GM21360 (cell line): ENCODE results near the gene SNRNP40.
"Not testable (repeated sequence)": the region's sequence is repeated elsewhere in the genome, so short reads cannot be mapped to it uniquely, and the experiment has no call there.

Experiments used
- ATAC-seq: cut with Tn5 transposase; IDR thresholded peaks from one replicate; pipeline ENCODE4 v1.9.1; 2021; ENCODE audit warnings: mild to moderate bottlenecking, moderate library complexity; ENCODE audit not compliant: unreplicated experiment

Gene SNRNP40

DNA sequence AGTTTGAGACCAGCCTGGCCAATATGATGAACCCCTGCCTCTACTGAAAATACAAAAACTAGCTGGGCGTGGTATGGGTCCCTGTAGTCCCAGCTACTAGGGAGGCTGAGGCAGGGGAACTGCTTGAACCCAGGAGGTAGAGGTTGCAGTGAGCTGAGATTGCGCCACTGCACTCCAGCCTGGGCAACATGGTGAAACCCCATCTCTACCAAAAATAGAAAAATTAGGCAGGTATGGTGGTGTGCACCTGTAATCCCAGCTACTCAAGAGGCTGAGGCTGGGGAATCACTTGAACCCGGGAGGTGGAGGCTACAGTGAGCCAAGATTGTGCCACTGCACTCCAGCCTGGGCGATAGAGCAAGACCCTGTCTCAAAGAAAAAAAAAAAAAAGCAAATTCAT lies 8.8 kb downstream of the SNRNP40 start:
- not testable (repeated sequence) for ATAC-seq

GRCh38 chr1:31282426-31282825 lies 14.2 kb downstream of the SNRNP40 start:
- not testable (repeated sequence) for ATAC-seq

- no peak for ATAC-seq
These were observed 23.0 kb downstream of the SNRNP40 start for GRCh38 chr1:31273619-31274018.

GRCh38 chr1:31272369-31272768 lies 24.2 kb downstream of the SNRNP40 start:
- ATAC-seq = no peak

DNA sequence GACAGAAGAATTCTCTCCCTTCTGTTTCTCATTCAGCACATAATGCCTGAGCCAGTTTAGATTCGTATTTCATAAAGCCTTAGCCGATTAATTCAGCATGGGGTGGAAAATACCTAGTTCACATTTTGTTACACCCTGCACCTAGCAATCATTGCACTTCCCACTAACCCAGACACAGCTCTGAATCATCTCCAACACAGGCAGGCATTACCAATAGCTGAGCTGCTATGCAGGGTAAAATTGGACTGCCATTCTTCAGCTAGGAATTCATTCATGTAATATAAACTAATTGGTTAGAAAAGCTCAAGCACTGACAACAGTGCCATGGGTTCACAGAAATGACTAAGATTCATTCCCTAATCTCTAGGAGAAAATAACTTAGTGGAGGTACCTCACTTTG lies 30.0 kb downstream of the SNRNP40 start:
- no peak for ATAC-seq

- ATAC-seq = no peak
These were observed 31.7 kb downstream of the SNRNP40 start for GRCh38 chr1:31264790-31265386.

- no peak for ATAC-seq
These were observed 33.2 kb downstream of the SNRNP40 start for GRCh38 chr1:31263408-31263807.

GRCh38 chr1:31262393-31262792 lies 34.2 kb downstream of the SNRNP40 start:
- not testable (repeated sequence) for ATAC-seq

DNA sequence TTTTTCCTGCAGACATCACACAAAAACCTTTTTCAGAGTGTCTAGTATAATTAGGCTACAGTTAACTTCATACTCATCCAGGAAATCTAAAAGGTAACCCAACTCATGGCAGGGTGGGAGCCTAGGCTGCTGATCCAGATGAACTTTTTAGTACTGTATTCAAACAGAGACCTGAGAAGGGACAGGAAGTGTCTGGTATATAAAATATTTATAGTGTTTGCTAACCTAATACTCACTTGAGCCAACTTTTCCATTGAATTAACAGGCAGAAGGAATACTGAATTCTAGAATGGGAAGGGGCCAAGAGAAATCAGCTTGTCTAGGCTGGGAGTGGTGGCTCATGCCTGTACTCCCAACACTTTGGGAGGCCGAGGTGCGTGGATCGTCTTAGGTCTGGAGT lies 34.7 kb downstream of the SNRNP40 start:
- no peak for ATAC-seq

DNA sequence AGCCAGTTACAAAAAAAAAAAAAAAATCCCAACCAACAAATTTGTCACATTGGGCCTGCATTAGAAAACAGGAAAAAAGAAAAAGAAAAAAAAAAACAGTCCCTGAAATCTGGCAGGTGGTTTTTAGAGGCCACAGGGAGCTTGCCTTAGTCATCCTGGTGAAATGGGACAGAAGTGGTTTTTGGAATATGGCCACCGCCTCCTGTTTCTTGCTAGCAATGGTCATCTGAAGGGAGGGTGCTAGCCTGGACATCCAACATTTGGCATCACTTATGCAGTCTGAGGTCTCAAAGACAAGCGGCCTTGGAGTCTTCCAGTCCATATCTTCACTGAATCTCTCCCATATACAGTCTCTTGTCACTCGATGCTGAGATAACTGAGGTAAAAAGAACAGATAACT lies 36.8 kb downstream of the SNRNP40 start:
- no peak for ATAC-seq

DNA sequence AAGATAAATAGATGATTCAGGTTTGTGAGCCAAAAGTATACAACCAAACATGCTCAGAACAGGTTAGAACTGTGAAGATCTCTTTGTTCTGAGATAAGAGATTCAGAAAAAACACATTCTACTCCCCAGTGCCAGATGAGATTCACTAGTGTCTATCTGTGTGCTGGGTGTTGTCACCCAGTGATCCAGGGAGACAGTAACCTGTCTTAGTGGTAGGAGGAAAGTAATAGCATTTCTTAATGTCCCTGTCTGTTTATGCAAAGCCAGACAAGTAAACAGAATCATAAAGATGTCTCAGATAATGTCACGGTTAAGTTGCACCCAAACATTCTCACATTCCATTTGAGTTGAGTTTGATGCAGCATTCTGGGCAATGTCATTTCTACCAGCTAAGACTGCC lies 38.0 kb downstream of the SNRNP40 start:
- ATAC-seq = no peak

DNA sequence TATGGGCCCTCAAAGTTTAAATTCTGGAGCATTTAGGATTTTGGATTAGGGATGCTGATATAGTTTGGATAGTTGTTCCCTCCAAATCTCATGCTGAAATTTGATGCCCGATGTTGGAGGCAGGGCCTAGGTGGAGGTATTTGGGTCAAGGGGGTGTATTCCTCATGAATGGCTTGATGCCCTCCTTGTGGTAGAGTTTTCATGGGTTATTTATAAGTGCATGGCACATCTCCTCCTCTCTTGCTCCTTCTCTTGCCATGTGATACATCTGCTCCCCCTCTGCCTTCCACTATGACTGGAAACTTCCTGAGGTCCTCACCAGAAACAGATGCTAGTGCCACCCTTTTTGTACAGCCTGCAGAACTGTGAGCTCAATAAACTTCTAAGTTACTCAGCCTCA lies 39.4 kb downstream of the SNRNP40 start:
- ATAC-seq = no peak

- no peak for ATAC-seq
These were observed 46.7 kb downstream of the SNRNP40 start for GRCh38 chr1:31249854-31250253.

GRCh38 chr1:31248276-31248675 lies 48.3 kb downstream of the SNRNP40 start:
- no peak for ATAC-seq

- ATAC-seq = no peak
These were observed 52.3 kb downstream of the SNRNP40 start for GRCh38 chr1:31244326-31244725.

- no peak for ATAC-seq
These were observed 52.9 kb downstream of the SNRNP40 start for GRCh38 chr1:31243501-31244286.

- no peak for ATAC-seq
These were observed 55.3 kb downstream of the SNRNP40 start for GRCh38 chr1:31241321-31241720.

GRCh38 chr1:31239653-31240241 lies 56.8 kb downstream of the SNRNP40 start, which contains the start of gene NKAIN1:
Gene NKAIN1 (minus strand): TSS chr1:31239887. CDS start chr1:31239547, 340 bp downstream.
- ATAC-seq = no peak

DNA sequence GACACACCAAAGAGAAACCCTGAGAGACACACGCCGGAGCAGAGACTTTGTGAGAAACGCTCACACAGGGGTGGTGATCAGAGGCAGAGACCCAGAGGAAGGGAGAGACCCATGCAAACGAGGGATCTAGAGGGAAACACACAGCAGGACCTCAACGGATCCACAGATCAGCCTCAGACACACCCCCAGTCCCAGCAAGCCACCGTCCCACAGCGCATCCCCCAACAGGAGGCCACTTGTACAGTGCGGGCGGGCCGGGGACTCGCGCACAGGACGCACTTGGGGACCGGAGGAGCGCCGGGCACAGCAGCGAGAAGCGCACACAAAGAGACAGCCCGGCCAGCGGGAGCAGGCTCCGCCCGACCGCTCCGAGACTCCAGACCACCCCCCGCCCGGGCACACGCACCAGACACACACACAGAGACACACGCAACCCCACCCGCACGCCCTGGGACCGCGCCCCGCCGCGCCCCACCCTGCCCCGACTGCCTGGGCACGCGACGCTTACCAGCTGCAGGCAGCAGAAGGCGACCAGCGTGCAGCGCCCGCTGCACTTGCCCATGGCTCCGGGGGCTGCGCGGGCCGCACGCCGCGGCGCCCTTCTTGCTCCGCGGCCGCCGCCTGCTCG lies 57.5 kb downstream of the SNRNP40 start:
- no peak for ATAC-seq

DNA sequence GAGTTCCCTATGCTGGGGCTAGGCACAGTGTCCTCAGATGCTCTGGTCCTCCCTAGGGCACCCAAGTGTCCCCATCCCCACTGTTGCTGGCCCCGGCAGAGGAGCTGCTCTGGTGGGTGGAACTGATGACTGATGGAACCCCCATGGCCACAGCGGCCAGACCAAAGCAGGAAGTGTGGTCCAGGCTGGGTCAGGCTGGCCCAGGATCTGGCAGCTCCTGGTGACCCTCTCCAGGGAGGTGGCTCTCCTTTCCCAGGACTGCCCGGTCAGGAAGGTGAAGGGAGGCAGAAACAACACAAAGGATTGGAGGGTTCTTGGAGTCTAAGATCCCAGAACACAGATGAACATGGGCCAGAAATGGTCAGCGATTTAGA lies 58.0 kb downstream of the SNRNP40 start:
- no peak for ATAC-seq

DNA sequence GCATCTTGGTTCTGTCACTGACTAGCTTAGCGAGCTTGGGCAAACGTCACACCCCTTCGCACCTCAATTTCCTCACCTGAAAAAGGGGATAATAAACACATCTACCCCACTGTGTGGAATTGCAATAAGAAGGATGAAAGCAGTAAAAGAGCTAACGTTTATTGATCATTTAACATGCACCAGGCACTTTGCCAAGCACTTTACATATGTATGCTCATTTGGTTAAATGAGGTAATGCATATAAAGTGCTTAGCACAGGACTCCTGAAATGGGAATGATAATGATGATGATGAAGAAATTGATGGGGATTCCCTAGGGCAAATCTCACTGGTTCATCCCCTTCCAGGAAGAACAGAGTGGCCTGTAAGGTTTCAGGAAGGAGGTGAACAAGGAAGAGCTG lies 61.7 kb downstream of the SNRNP40 start:
- ATAC-seq = no peak
